ENCODE results near the gene CDK8. TPM values are rescaled to one million over a fixed set of nuclear protein-coding genes. Genes with fewer than 3 reads are reported as not detected.
A peak's percentile ranks its signal among the peaks of the same experiment; 100 is the strongest.

Gene CDK8
- total RNA-seq, 1 experiment from 2014 or later, result 14.5 TPM

DNA sequence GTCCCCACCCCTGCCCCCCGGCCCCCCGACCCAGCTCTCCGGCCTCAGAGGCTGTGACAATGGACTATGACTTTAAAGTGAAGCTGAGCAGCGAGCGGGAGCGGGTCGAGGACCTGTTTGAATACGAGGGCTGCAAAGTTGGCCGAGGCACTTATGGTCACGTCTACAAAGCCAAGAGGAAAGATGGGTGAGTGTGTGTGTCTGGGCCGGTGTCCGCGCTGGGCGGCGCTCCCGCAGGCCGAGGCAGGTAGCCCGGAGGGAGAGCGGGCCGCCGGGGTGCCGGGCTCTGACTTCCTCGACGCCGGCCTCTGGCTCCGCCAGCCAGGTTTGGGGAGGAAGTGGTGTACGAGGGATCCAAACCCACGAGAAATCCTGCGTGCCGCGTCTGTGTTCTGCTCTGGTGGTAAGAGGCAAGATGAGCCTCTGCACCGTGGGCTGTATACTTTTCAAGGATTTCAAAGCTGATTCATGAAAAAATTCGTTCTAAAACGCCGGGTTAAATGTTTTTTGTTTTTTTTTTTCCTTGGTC is 718 bp downstream of the CDK8 start:
- H3K4me3 ChIP-seq (ENCODE audit: low read length), result peak overlapping the region; percentile 93
- H3K4me1 ChIP-seq (ENCODE audit: insufficient read depth, low read length), result peaks cover 15% of the 10 kb centered on the region
- CTCF ChIA-PET, result interaction anchor here (0.6 kb wide), 2 partner anchors 29 to 69 kb away, joined by 6 to 7 read pairs; no protein-coding TSS in a partner anchor
- H3K79me2 ChIP-seq (ENCODE audit: low read length), result peaks cover 56% of the 10 kb centered on the region
- no peak overlapping the region for H3K27ac ChIP-seq (ENCODE audit: low read length)
- BruUV-seq (replicated peaks), result no TSS peak
- DNase-seq (peak; percentile 49), ATAC-seq (peak; percentile 45)
- no peaks in the 10 kb centered on the region for H3K9me3 ChIP-seq (ENCODE audit: low read length)
- no peak for TF ChIP-seq EZH2 (IDR thresholded peaks at IDR 0.05; ENCODE audit: low read length, unreplicated experiment)
- no peak for TF ChIP-seq EZH2phosphoT487 (IDR thresholded peaks at IDR 0.05; ENCODE audit: borderline replicate concordance, low read length)
- TF ChIP-seq, protein P1, sequence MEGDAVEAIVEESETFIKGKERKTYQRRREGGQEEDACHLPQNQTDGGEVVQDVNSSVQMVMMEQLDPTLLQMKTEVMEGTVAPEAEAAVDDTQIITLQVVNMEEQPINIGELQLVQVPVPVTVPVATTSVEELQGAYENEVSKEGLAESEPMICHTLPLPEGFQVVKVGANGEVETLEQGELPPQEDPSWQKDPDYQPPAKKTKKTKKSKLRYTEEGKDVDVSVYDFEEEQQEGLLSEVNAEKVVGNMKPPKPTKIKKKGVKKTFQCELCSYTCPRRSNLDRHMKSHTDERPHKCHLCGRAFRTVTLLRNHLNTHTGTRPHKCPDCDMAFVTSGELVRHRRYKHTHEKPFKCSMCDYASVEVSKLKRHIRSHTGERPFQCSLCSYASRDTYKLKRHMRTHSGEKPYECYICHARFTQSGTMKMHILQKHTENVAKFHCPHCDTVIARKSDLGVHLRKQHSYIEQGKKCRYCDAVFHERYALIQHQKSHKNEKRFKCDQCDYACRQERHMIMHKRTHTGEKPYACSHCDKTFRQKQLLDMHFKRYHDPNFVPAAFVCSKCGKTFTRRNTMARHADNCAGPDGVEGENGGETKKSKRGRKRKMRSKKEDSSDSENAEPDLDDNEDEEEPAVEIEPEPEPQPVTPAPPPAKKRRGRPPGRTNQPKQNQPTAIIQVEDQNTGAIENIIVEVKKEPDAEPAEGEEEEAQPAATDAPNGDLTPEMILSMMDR (conservative IDR thresholded peaks at IDR 0.05; ENCODE audit: low read depth, low read length), result no peak
- POLR2A ChIA-PET (ENCODE audit: unreplicated experiment), result interaction anchor here (0.6 kb wide), 1 partner anchor 32 kb away, joined by 5 read pairs; the partner anchor contains the start of gene RNF6
- H4K20me1 ChIP-seq (ENCODE audit: low read length), result peaks cover 21% of the 10 kb centered on the region
- H2AFZ ChIP-seq (ENCODE audit: low read length), result peak overlapping the region; percentile 100
- peak overlapping the region; percentile 72 for H3K9ac ChIP-seq (ENCODE audit: low read length)
- H3F3A ChIP-seq (ENCODE audit: low read length, unreplicated experiment), result no peaks in the 10 kb centered on the region
- H3K36me3 ChIP-seq (ENCODE audit: low read depth, low read length), result no peaks in the 10 kb centered on the region
- no peaks in the 10 kb centered on the region for H3K27me3 ChIP-seq (ENCODE audit: low read length)
- H3K9me2 ChIP-seq (replicated peaks; ENCODE audit: low read length), result no peaks in the 10 kb centered on the region
- peak overlapping the region; percentile 85 for H3K4me2 ChIP-seq (ENCODE audit: low read length)
- intact Hi-C loops (cut with micrococcal nuclease), result loop anchor here (5.0 to 10.0 kb wide), 2 partner anchors 50 to 123 kb away; no protein-coding TSS in a partner anchor

DNA sequence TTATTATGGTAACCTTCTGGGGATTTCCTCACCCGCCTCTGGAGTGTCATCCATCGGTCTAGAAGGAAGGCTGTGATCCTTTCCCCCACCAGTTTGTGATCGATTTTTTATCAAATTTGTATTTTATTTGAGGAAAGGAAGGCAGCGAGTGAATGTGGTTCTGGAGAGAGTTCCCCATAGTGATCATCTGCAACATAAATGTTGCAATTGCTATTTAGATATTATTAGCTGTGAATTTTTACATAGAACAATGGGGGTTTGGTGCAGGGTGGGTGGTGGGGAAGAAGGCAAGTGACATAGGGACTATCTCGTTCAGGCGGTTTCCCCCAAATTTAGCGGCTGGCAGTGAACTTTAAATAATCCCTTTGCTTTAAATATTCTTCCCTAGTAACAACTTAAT is 1.2 kb downstream of the CDK8 start:
- Histone ChIP-seq H3K9me3 (ENCODE audit: low read length) (no peaks in the 10 kb centered on the region), H2AFZ (ENCODE audit: low read length) (peak overlapping the region; percentile 100), H3K4me2 (ENCODE audit: low read length) (peak overlapping the region; percentile 85), H3K4me3 (ENCODE audit: low read length) (peak overlapping the region; percentile 93), H3K9ac (ENCODE audit: low read length) (peak overlapping the region; percentile 72), H3K27ac (ENCODE audit: low read length) (no peak overlapping the region), H3K27me3 (ENCODE audit: low read length) (no peaks in the 10 kb centered on the region), H3K9me2 (replicated peaks; ENCODE audit: low read length) (no peaks in the 10 kb centered on the region), H3F3A (ENCODE audit: low read length, unreplicated experiment) (no peaks in the 10 kb centered on the region), H4K20me1 (ENCODE audit: low read length) (peaks cover 21% of the 10 kb centered on the region), H3K36me3 (ENCODE audit: low read depth, low read length) (no peaks in the 10 kb centered on the region), H3K79me2 (ENCODE audit: low read length) (peaks cover 61% of the 10 kb centered on the region), H3K4me1 (ENCODE audit: insufficient read depth, low read length) (peaks cover 15% of the 10 kb centered on the region)
- POLR2A ChIA-PET (ENCODE audit: unreplicated experiment), result interaction anchor here (0.6 kb wide), 1 partner anchor 33 kb away, joined by 5 read pairs; the partner anchor contains the start of gene RNF6
- ATAC-seq, result no peak
- CTCF ChIA-PET, result interaction anchor here (0.6 kb wide), 2 partner anchors 30 to 69 kb away, joined by 6 to 7 read pairs; no protein-coding TSS in a partner anchor
- DNase-seq, result no peak
- TF ChIP-seq EZH2 (IDR thresholded peaks at IDR 0.05; ENCODE audit: low read length, unreplicated experiment), result no peak
- TF ChIP-seq, protein P1 (conservative IDR thresholded peaks at IDR 0.05; ENCODE audit: low read depth, low read length), result no peak
- no peak for TF ChIP-seq EZH2phosphoT487 (IDR thresholded peaks at IDR 0.05; ENCODE audit: borderline replicate concordance, low read length)
- BruUV-seq (replicated peaks), result no TSS peak
- intact Hi-C loops (cut with micrococcal nuclease), result loop anchor here (5.0 to 10.0 kb wide), 2 partner anchors 50 to 122 kb away; no protein-coding TSS in a partner anchor

All from PC-3 (cell line).